SKM-1 treated with dmso at 0.1 percent for 144 hours (cell line): ENCODE measurements around the gene NRCAM.

Source experiments
- DNase-seq: peaks from one replicate; lab custom pipeline; 2025; ENCODE audit not compliant: unreplicated experiment; lab: John Stamatoyannopoulos, UW

The NRCAM gene

GRCh38 chr7:108103558-108104298 lies 352.5 kb downstream of the NRCAM start:
- no peak for DNase-seq

- DNase-seq: no peak
These were observed 353.4 kb downstream of the NRCAM start for GRCh38 chr7:108102671-108103312.

- no peak for DNase-seq
These were observed 354.5 kb downstream of the NRCAM start for GRCh38 chr7:108101759-108102158.

GRCh38 chr7:108099713-108100112 lies 356.5 kb downstream of the NRCAM start:
- no peak for DNase-seq

GRCh38 chr7:108097703-108098102 lies 358.5 kb downstream of the NRCAM start:
- peak; percentile 30 for DNase-seq
